GM12874 (cell line): Measurements from ENCODE around the gene STT3B.

Experiments used
- TF ChIP-seq, protein P1 (sequence below): IDR thresholded peaks from 2 replicates; pipeline ENCODE4 v1.5.1; 2011; ENCODE audit warnings: low read depth, mild to moderate bottlenecking, control low read depth, low read length, moderate library complexity; ENCODE audit not compliant: insufficient read depth

STT3B gene

DNA sequence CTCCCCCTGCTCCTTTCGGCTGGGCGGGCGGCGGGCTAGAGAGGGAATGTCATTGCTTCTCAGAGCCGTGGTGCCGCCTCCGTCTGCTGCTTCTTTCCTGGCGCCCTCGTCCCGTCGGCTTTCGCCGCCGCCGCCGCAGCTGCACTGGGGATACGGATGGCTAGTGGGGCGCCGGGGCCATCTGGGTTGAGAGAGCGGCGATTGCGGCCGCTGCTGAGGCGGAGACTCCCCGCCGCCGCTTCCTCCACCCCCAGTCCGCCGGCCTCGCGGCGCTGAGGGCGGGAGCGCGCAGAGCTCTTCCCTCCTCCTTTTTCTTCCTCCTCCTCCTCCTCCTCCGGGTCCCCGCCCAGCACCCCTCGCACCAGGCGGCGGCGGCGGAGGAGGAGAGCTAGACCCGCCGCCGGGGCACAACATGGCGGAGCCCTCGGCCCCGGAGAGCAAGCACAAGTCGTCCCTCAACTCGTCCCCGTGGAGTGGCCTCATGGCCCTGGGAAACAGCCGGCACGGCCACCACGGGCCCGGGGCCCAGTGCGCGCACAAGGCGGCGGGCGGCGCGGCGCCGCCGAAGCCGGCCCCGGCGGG is at the start of gene STT3B:
Gene STT3B (plus strand): TSS at position 339 of the 582 bp plus-strand sequence. CDS start 74 bp downstream, at position 413.
- TF ChIP-seq, protein P1, sequence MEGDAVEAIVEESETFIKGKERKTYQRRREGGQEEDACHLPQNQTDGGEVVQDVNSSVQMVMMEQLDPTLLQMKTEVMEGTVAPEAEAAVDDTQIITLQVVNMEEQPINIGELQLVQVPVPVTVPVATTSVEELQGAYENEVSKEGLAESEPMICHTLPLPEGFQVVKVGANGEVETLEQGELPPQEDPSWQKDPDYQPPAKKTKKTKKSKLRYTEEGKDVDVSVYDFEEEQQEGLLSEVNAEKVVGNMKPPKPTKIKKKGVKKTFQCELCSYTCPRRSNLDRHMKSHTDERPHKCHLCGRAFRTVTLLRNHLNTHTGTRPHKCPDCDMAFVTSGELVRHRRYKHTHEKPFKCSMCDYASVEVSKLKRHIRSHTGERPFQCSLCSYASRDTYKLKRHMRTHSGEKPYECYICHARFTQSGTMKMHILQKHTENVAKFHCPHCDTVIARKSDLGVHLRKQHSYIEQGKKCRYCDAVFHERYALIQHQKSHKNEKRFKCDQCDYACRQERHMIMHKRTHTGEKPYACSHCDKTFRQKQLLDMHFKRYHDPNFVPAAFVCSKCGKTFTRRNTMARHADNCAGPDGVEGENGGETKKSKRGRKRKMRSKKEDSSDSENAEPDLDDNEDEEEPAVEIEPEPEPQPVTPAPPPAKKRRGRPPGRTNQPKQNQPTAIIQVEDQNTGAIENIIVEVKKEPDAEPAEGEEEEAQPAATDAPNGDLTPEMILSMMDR = no peak

DNA sequence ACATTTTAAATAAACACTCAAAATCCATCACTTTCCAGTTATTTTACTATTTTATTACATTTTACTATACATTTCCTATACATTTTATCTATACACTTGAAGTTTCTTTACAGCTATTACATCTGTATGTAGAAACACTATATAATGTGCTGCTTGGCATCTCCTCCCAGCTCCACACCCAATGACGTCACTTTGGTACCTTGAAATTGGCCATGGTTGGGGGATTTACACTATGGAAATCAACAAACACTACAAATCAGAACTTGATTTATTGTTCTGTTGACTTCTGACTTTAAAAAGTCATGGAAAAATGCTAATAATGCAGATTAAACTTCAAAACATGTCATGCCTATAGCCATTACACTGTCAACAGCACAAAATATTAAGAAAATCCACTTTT is 48.9 kb upstream of the STT3B start:
- TF ChIP-seq, protein P1 = no peak

DNA sequence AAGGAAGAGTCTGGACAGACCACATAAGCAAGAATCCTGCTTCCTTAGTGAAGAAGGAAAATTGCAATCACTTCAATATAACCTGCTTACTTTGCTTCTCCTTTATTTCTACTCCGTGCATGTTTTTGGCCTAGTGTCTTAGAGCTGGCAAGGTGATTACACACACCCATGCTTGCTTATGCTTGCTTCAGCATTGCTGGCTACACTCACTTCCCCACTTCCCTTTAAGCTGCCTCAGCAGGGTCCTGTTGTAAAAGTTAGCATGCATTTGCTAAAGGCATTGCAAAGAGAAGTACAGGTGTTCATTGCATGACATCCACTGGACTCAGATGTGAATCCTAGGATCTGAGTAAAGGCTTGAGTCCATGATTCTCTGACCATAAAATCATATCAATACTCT is 47.5 kb upstream of the STT3B start:
- TF ChIP-seq, protein P1 = no peak

DNA sequence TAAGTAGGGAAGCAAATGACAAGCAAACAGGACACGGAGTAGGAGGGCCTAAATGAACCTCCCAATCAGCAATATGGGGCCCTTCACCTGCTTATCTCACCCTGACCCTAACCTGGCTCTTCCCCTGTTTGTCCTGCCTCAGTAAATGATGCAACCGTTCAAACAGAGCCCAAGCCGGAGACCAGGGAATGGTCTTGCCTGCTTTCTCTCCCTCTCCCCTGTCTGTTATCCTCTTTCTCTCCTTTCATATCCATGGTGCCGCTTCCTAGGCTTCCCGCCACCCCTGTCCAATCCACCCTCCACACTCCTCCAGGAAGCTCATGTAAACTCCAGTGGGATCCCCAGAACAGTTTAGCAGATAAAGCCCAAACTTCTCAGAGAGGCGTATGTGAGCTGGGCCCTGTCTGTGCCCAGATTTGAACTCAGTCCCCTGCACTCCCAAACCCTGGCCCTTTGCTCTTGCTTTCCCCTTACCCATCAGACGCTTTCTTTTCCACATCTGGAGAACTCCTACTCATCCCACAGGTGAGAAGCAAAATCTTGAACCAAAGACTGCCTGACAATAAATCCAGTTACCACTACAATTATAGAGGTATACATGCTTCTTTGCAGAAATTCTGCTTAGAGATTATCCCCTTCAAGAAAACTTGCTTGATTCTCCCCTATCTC is 45.7 kb upstream of the STT3B start:
- TF ChIP-seq, protein P1 = no peak

DNA sequence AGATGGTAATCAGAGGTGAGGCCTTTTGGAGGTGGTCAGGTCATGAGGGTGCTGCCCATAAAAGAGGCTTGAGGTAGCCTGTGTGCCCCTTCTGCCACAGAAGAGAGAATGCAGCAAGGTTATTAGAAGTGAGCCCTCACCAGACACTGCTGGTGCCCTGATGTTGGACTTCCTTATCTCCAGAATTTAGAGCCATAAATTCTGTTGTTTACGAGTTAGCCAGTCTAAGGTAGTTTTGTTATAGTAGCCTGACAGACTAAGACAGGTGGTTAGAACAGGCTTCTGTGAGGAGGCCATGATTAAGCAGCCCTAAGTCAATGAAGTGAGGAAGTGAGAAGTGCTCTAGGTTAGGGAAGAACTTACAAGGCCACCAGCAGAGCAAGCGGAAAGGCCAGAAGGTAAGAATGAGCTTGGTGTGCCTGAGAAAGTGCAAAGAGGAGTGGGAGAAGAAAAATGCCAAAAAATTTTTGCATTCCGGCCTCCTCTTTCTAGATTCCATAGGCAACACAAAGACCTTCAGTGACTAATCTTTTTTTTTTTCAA is 44.2 kb upstream of the STT3B start:
- TF ChIP-seq, protein P1 = no peak

DNA sequence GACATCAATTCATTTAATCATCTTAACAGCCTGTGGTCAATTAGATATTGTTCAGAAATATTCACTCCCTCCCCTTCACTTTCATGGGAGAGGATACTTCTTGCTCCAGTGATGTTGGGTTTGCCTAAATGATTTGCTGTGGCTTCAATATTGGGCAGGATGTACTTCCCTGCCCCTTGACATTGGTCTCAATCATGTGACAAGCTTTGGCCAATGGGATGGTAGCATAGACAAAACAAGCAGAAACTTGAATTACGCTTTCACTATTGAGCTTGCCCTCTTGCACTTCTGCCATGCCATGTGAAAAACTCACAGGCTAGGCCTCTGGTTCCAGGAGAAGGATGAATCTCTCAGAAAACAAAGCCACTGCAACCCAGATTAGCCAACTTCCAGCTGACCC is 42.2 kb upstream of the STT3B start:
- TF ChIP-seq, protein P1 = no peak

DNA sequence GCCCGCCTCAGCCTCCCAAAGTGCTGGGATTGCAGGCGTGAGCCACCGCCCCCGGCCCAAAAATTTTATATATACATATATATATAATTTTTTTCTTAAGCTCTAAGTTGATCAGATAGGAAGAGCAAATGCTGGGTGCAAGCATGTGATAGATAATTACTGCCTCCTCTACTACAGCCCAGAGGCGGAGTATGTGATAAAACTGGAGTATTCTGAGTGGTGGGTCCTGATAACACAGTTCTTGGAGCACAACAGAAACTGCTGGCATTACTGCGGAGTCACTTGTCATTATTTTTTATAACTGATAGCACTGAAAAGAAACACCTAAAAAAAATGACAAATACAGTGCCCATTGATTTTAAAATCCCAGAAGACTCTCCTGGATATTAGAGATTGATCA is 41.1 kb upstream of the STT3B start:
- TF ChIP-seq, protein P1 = no peak
